Hepatocyte (in vitro differentiated cells): Measurements from ENCODE around the gene LIN7C. TPM values are rescaled to one million over a fixed set of nuclear protein-coding genes. Genes with fewer than 3 reads are reported as not detected.
"Not testable (repeated sequence)": the region's sequence is repeated elsewhere in the genome, so short reads cannot be mapped to it uniquely, and the experiment has no call there.

Source experiments
- DNase-seq: peaks from one replicate; pipeline ENCODE4 v3.0.0-alpha.2; 2016; ENCODE audit warnings: low spot score
- H2AFZ ChIP-seq: fragments of 200-600 bp; sonication (generic); 2 replicates; pipeline ENCODE4 v1.6.0; 2016; ENCODE audit warnings: antibody characterized with exemption, mild to moderate bottlenecking
- H3K27ac ChIP-seq: fragments of 200-600 bp; sonication (generic); 2 replicates; pipeline ENCODE4 v1.5.1; 2016; ENCODE audit warnings: mild to moderate bottlenecking
- H3K27me3 ChIP-seq: fragments of 200-600 bp; sonication (generic); 2 replicates; pipeline ENCODE4 v1.6.1; 2016
- H3K36me3 ChIP-seq: fragments of 200-600 bp; sonication (generic); replicated peaks from 2 replicates; pipeline ENCODE4 v1.5.1; 2016; ENCODE audit warnings: low read depth; ENCODE audit not compliant: insufficient read depth
- H3K4me1 ChIP-seq: fragments of 200-600 bp; sonication (generic); 2 replicates; pipeline ENCODE4 v1.5.1; 2016; ENCODE audit warnings: mild to moderate bottlenecking, moderate library complexity; ENCODE audit not compliant: insufficient read depth
- H3K4me2 ChIP-seq: fragments of 200-600 bp; sonication (generic); 2 replicates; pipeline ENCODE4 v1.6.0; 2016
- H3K4me3 ChIP-seq: fragments of 200-600 bp; sonication (generic); 2 replicates; pipeline ENCODE4 v1.5.1; 2016; ENCODE audit warnings: mild to moderate bottlenecking
- H3K79me2 ChIP-seq: fragments of 200-600 bp; sonication (generic); 2 replicates; pipeline ENCODE4 v1.6.0; 2017; ENCODE audit warnings: mild to moderate bottlenecking
- H3K9me2 ChIP-seq: fragments of 200-600 bp; sonication (generic); replicated peaks from 2 replicates; pipeline ENCODE4 v1.6.0; 2017; ENCODE audit warnings: mild to moderate bottlenecking; ENCODE audit not compliant: insufficient read depth
- H3K9me3 ChIP-seq: fragments of 200-600 bp; sonication (generic); 2 replicates; pipeline ENCODE4 v1.5.1; 2016; ENCODE audit warnings: low read depth, mild to moderate bottlenecking
- H4K20me1 ChIP-seq: fragments of 200-600 bp; sonication (generic); 2 replicates; pipeline ENCODE4 v1.6.0; 2016; ENCODE audit warnings: mild to moderate bottlenecking; ENCODE audit not compliant: insufficient read depth, poor library complexity, severe bottlenecking
- EZH2 ChIP-seq: fragments of 200-600 bp; sonication (generic); IDR thresholded peaks from 2 replicates; pipeline ENCODE4 v1.6.1; 2016; ENCODE audit warnings: antibody characterized with exemption, mild to moderate bottlenecking, borderline replicate concordance
- EZH2phosphoT487 ChIP-seq: fragments of 200-600 bp; sonication (generic); IDR thresholded peaks from one replicate; pipeline ENCODE4 v1.6.1; 2018; ENCODE audit warnings: antibody characterized with exemption, mild to moderate bottlenecking, low read depth, moderate library complexity; ENCODE audit not compliant: unreplicated experiment, severe bottlenecking
- WGBS: methylation state at CpG from one replicate; pipeline ENCODE4 v1.1.6; 2016; ENCODE audit warnings: low lambda C conversion rate; ENCODE audit errors: missing lambda C conversion rate; 5-methylcytosine and 5-hydroxymethylcytosine counted together
- polyA plus RNA-seq: library from polyadenylated mRNA; unstranded; fragments of >200 nt; fragmentation: Nextera tagmentation; extraction: Ambion mirVana; gene quantifications from 2 replicates; pipeline ENCODE4 v1.2.1, GENCODE V29; 2016
- total RNA-seq: library from RNA; depleted of rRNA; stranded (reverse); fragments of >200 nt; gene quantifications from 2 replicates; pipeline ENCODE4 v1.2.3, GENCODE V29; 2014
- TF ChIP-seq, protein P1 (sequence below): fragments of 200-600 bp; sonication (generic); IDR thresholded peaks from 2 replicates; pipeline ENCODE4 v1.5.1; 2016; ENCODE audit warnings: antibody characterized with exemption, mild to moderate bottlenecking; ENCODE audit not compliant: poor library complexity

Gene LIN7C
- total and polyA plus RNA-seq, 2 experiments from 2014 or later = 22.4 to 55.5 TPM

- Histone ChIP-seq H3K36me3 (no peaks in the 10 kb centered on the region), H4K20me1 (no peaks in the 10 kb centered on the region), H2AFZ (no peak overlapping the region), H3K9me3 (no peaks in the 10 kb centered on the region), H3K27ac (no peak overlapping the region), H3K27me3 (no peaks in the 10 kb centered on the region), H3K4me3 (no peak overlapping the region), H3K4me1 (no peaks in the 10 kb centered on the region), H3K4me2 (no peak overlapping the region), H3K79me2 (no peaks in the 10 kb centered on the region), H3K9me2 (no peaks in the 10 kb centered on the region)
- DNase-seq = no peak
- WGBS = 85% methylated on average over 2 of the region's 2 CpGs
- TF ChIP-seq, protein P1, sequence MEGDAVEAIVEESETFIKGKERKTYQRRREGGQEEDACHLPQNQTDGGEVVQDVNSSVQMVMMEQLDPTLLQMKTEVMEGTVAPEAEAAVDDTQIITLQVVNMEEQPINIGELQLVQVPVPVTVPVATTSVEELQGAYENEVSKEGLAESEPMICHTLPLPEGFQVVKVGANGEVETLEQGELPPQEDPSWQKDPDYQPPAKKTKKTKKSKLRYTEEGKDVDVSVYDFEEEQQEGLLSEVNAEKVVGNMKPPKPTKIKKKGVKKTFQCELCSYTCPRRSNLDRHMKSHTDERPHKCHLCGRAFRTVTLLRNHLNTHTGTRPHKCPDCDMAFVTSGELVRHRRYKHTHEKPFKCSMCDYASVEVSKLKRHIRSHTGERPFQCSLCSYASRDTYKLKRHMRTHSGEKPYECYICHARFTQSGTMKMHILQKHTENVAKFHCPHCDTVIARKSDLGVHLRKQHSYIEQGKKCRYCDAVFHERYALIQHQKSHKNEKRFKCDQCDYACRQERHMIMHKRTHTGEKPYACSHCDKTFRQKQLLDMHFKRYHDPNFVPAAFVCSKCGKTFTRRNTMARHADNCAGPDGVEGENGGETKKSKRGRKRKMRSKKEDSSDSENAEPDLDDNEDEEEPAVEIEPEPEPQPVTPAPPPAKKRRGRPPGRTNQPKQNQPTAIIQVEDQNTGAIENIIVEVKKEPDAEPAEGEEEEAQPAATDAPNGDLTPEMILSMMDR = no peak
- TF ChIP-seq EZH2phosphoT487 (no peak), EZH2 (no peak)
Measured at GRCh38 chr11:27518518-27518917, 11.9 kb upstream of the LIN7C start.

DNA sequence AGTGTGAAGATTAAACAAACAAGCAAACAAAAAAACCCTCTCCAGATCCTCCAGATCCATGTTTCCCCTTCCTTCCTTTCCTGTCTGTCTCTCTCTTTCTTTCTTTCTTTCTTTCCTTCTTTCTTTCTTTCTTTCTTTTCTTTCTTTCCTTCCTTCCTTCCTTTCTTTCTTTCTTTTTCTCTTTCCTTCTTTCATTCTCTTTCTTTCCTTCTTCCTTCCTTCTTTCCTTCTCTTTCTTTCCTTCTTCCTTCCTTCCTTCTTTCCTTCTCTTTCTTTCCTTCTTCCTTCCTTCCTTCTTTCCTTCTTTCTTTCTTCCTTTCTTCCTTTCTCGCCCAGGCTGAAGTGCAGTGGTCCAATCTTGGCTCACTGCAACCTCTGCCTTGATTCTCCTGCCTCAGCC, 10.9 kb upstream of the LIN7C start:
- not testable (repeated sequence) for H2AFZ ChIP-seq, H3K9me3 ChIP-seq, H3K9me2 ChIP-seq, H3K4me3 ChIP-seq, H3K4me1 ChIP-seq, H3K79me2 ChIP-seq, H4K20me1 ChIP-seq, DNase-seq, H3K27ac ChIP-seq, H3K27me3 ChIP-seq, H3K36me3 ChIP-seq, H3K4me2 ChIP-seq
- 75% methylated on average over 1 of the region's 1 CpG for WGBS

GRCh38 chr11:27514558-27514957, 8.0 kb upstream of the LIN7C start:
- no peak overlapping the region for H3K4me3 ChIP-seq
- no peak overlapping the region for H3K27ac ChIP-seq
- H2AFZ ChIP-seq = no peak overlapping the region
- H3K4me2 ChIP-seq = no peak overlapping the region
- H3K36me3 ChIP-seq = no peaks in the 10 kb centered on the region
- H3K79me2 ChIP-seq = no peaks in the 10 kb centered on the region
- no peak for DNase-seq
- no peaks in the 10 kb centered on the region for H3K4me1 ChIP-seq
- H3K27me3 ChIP-seq = no peaks in the 10 kb centered on the region
- H3K9me2 ChIP-seq = no peaks in the 10 kb centered on the region
- TF ChIP-seq, protein P1 = no peak
- no peak for TF ChIP-seq EZH2phosphoT487
- TF ChIP-seq EZH2 = no peak
- no peaks in the 10 kb centered on the region for H3K9me3 ChIP-seq
- 88% methylated on average over 4 of the region's 4 CpGs for WGBS
- H4K20me1 ChIP-seq = no peaks in the 10 kb centered on the region

DNA sequence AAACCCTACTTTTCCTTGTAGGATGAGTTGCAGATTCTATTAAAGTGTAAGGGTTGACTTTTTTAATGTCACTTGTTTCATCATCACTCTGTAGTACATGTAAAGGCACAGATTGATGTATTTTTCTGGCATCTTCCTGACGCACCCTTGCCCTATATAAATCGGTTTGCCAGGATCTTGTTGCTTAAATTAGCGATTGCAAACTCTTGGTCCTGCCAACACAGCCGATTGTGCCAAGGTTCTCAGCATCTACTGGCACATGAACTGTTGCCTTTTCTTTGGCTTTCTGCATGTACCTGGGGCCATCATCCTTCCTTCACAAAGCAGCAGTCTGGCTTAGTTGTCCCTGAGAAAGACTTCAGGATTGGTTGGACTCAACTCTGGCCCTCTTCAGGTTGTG, 7.5 kb upstream of the LIN7C start:
- WGBS = 94% methylated on average over 4 of the region's 4 CpGs

More for the DNA sequence above, 7.5 kb upstream of the LIN7C start:
- Histone ChIP-seq H3K27ac (no peak overlapping the region), H3K9me3 (no peaks in the 10 kb centered on the region), H3K4me3 (no peak overlapping the region), H3K79me2 (no peaks in the 10 kb centered on the region), H3K27me3 (no peaks in the 10 kb centered on the region), H3K4me2 (no peak overlapping the region), H3K4me1 (no peaks in the 10 kb centered on the region), H4K20me1 (no peaks in the 10 kb centered on the region), H3K36me3 (no peaks in the 10 kb centered on the region), H3K9me2 (no peaks in the 10 kb centered on the region), H2AFZ (no peak overlapping the region)
- DNase-seq = no peak
- TF ChIP-seq, protein P1 = no peak
- TF ChIP-seq EZH2phosphoT487 = no peak
- TF ChIP-seq EZH2 = no peak
